GM18909 (cell line): Measurements from ENCODE around the gene ARX.

ENCODE experiments used
- ATAC-seq: cut with Tn5 transposase; IDR thresholded peaks from one replicate; pipeline ENCODE4 v1.9.1; 2021; ENCODE audit warnings: mild to moderate bottlenecking; ENCODE audit not compliant: unreplicated experiment, poor library complexity

The ARX gene

GRCh38 chrX:25017667-25018247 lies 2.0 kb upstream of the ARX start:
- no peak for ATAC-seq

- no peak for ATAC-seq
These were observed 1.3 kb upstream of the ARX start for GRCh38 chrX:25016938-25017598.

- no peak for ATAC-seq
These were observed 551 bp upstream of the ARX start for GRCh38 chrX:25016361-25016671.

- no peak for ATAC-seq
These were observed 1.4 kb downstream of the ARX start for GRCh38 chrX:25014366-25014838.

- peak; percentile 60 for ATAC-seq
These were observed 2.0 kb downstream of the ARX start for GRCh38 chrX:25013632-25014365.

- ATAC-seq = peak; percentile 34
These were observed 2.8 kb downstream of the ARX start for GRCh38 chrX:25012793-25013631.

- ATAC-seq = no peak
These were observed 3.4 kb downstream of the ARX start for GRCh38 chrX:25012433-25012735.

- ATAC-seq = no peak
These were observed 4.0 kb downstream of the ARX start for GRCh38 chrX:25011589-25012432.

GRCh38 chrX:25010784-25011588 lies 4.8 kb downstream of the ARX start:
- no peak for ATAC-seq

- no peak for ATAC-seq
These were observed 6.4 kb downstream of the ARX start for GRCh38 chrX:25009407-25009806.

- ATAC-seq = no peak
These were observed 8.4 kb downstream of the ARX start for GRCh38 chrX:25007059-25008053.

- ATAC-seq = no peak
These were observed 9.1 kb downstream of the ARX start for GRCh38 chrX:25006586-25007058.

GRCh38 chrX:25005382-25006185 lies 10.2 kb downstream of the ARX start:
- ATAC-seq = no peak

- ATAC-seq = no peak
These were observed 10.8 kb downstream of the ARX start for GRCh38 chrX:25005034-25005381.

GRCh38 chrX:25004485-25005032 lies 11.2 kb downstream of the ARX start:
- ATAC-seq = no peak

- ATAC-seq = no peak
These were observed 11.7 kb downstream of the ARX start for GRCh38 chrX:25004040-25004439.
